Upper lobe of left lung (tissue), 6 donors: ENCODE measurements around the gene TTC9B. TPM values are rescaled to one million over a fixed set of nuclear protein-coding genes. Genes with fewer than 3 reads are reported as not detected.

Source experiments
- ATAC-seq, 2 donors: fragments of 200-7000 bp; cut with Tn5 transposase; one replicate each; pipeline ENCODE4 v1.9.1; 2022; ENCODE audit warnings: mild to moderate bottlenecking in 2 of 2, moderate library complexity in 2 of 2; ENCODE audit not compliant: low FRiP score in 2 of 2
- DNase-seq, 2 donors: peaks; one replicate each; pipeline ENCODE4 v3.0.0-alpha.2; 2019 to 2020
- H3K27ac ChIP-seq, 4 donors: fragments of 200-600 bp; sonication (generic); one replicate each; pipeline ENCODE4 v1.5.1; 2016 to 2019
- H3K27me3 ChIP-seq, 4 donors: fragments of 200-600 bp; sonication (generic); one replicate each; pipeline ENCODE4 v1.5.1; 2017 to 2019
- H3K36me3 ChIP-seq, 4 donors: fragments of 200-600 bp; sonication (generic); one replicate each; pipeline ENCODE4 v1.5.1; 2016 to 2019
- H3K4me1 ChIP-seq, 4 donors: fragments of 200-600 bp; sonication (generic); one replicate each; pipeline ENCODE4 v1.5.1; 2018 to 2019
- H3K4me3 ChIP-seq, 4 donors: fragments of 200-600 bp; sonication (generic); one replicate each; pipeline ENCODE4 v1.5.1; 2017 to 2019; ENCODE audit warnings: mild to moderate bottlenecking in 2 of 4, moderate library complexity in 1 of 4
- H3K9me3 ChIP-seq, 4 donors: fragments of 200-600 bp; sonication (generic); one replicate each; pipeline ENCODE4 v1.5.1; 2018 to 2019
- EP300 ChIP-seq, 4 donors: sonication (generic); formaldehyde crosslinking; IDR thresholded peaks; one replicate each; pipeline ENCODE4 v1.5.1; 2017; ENCODE audit warnings: antibody characterized with exemption in 4 of 4, control low read depth in 2 of 4
- POLR2A ChIP-seq, 4 donors: fragments of 450-650 bp; IDR thresholded peaks; one replicate each; pipeline ENCODE4 v1.5.1; 2016 to 2017; ENCODE audit warnings: antibody characterized with exemption in 4 of 4, mild to moderate bottlenecking in 2 of 4
- POLR2AphosphoS5 ChIP-seq, 2 donors: sonication (generic); formaldehyde crosslinking; IDR thresholded peaks; one replicate each; pipeline ENCODE4 v1.5.1; 2017; ENCODE audit warnings: antibody characterized with exemption in 2 of 2
- WGBS, 2 donors: methylation state at CpG; one replicate each; pipeline ENCODE4 v1.1.5; 2017 to 2018; 5-methylcytosine and 5-hydroxymethylcytosine counted together
- total RNA-seq, 6 donors: library from RNA; depleted of rRNA in 4 of 6; stranded (reverse); fragments of >200 nt in 4 of 6; gene quantifications; one replicate each; pipeline versions ENCODE4 v1.1.0 to v1.2.1, GENCODE V29; 2016 to 2021
- TF ChIP-seq, protein P1 (sequence below), 6 experiments: fragments of 450-650 bp in 4 of 6; fragments of 200-600 bp in 2 of 6; sonication (generic) in 2 of 6; IDR thresholded peaks; one replicate each; pipeline ENCODE4 v1.5.1; 2016 to 2019; ENCODE audit warnings: antibody characterized with exemption in 6 of 6
- donor health status: DM: no; HTN: no; CAD: no; lungs with moderate emphysema.
- donor health status: DM: no; HTN: yes; CAD: no; lungs with severe emphysema.

The TTC9B gene
- total RNA-seq: not detected

DNA sequence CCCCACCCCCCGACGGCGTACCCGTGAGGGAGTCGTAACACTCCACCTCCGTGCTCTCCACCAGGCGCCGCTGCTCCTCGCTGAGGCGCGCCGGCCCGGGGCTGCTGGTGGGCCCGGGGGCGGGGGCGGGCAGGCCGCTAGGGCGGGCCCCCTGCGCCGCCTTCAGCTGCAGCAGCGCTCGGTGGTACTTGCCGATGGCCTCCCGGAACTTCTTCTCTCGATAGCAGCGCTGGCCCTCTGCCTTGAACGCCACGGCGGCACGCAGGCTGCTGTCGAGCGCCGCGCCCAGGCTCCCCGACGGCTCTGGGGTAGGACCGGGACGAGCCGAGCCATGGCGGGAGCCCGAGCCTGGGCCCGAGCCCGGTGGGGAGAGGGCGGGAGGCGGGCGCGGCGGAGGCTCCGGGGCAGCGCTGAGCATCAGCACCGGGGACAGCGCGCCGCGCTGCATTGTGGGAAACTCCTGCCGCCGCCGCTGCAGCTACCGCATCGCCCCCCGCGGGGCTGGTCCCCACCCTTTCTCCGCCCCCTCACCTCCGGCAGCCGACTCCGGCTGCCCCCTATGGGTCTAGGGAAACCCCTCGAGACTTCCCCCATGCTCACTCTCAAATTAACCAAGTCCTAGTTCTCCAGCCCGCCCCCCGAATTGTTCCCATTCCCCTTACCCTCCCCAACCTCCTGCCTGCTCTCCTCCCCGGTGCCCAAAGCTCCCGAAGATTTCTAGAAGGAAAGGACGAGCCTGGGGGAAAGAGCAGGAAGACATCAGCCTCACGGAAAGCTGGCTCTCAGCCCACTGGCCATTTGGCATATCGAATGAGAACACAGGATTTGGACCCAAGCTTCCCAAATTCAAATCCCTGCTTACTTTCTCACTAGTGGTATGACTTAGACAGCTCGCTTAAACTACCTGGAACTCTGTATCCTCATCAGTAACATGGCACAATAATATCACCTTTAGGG lies at the start of gene TTC9B:
Gene TTC9B, minus strand, starts transcription at position 451 of the 957 bp plus-strand sequence. Its CDS starts 3 bp downstream, at position 448.
- DNase-seq (peak in 1 of 2 donors; percentile 89), ATAC-seq (peak in 1 of 2 donors; percentile 18)
- Histone ChIP-seq H3K4me3 (peak within 1 kb of the TSS in 2 of 4 donors; percentile 11 to 27), H3K27me3 (peaks cover 3 to 37% (median 23%) of the 10 kb centered on the region in 4 donors), H3K27ac (no peak within 1 kb of the TSS), H3K4me1 (peaks cover 13 to 29% (median 19%) of the 10 kb centered on the region in 4 donors), H3K36me3 (no peaks in the 10 kb centered on the region), H3K9me3 (no peaks in the 10 kb centered on the region)
- TF ChIP-seq, protein P1, sequence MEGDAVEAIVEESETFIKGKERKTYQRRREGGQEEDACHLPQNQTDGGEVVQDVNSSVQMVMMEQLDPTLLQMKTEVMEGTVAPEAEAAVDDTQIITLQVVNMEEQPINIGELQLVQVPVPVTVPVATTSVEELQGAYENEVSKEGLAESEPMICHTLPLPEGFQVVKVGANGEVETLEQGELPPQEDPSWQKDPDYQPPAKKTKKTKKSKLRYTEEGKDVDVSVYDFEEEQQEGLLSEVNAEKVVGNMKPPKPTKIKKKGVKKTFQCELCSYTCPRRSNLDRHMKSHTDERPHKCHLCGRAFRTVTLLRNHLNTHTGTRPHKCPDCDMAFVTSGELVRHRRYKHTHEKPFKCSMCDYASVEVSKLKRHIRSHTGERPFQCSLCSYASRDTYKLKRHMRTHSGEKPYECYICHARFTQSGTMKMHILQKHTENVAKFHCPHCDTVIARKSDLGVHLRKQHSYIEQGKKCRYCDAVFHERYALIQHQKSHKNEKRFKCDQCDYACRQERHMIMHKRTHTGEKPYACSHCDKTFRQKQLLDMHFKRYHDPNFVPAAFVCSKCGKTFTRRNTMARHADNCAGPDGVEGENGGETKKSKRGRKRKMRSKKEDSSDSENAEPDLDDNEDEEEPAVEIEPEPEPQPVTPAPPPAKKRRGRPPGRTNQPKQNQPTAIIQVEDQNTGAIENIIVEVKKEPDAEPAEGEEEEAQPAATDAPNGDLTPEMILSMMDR (IDR thresholded peaks at IDR 0.05): no peak
- TF ChIP-seq EP300 (IDR thresholded peaks at IDR 0.05) (no peak), POLR2A (IDR thresholded peaks at IDR 0.05) (no peak), POLR2AphosphoS5 (IDR thresholded peaks at IDR 0.05) (no peak)
- 5 to 10% methylated on average over 24 to 36 of the region's 75 CpGs for WGBS, 2 donors

DNA sequence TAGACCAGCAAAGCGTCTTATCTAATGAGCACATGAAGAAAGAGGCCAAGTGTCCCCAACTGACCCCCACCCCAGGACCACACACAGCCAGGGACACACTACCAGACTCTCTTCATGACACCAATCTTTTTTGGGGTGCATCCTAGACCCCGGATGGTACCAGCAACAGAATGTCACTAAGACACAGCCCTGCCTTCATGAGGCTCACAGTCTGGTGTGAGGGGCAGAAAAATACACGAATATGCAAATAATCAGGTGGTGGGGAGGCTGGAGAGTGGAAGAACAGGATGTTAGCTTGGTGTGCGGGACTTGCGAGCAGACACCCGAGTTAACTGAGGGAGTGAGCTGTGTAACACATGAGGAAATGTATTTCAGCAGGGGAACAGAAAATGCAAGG lies 49.4 kb upstream of the TTC9B start:
- no peak for TF ChIP-seq POLR2A (IDR thresholded peaks at IDR 0.05)
- no peak for TF ChIP-seq POLR2AphosphoS5 (IDR thresholded peaks at IDR 0.05)
- no peak for TF ChIP-seq EP300 (IDR thresholded peaks at IDR 0.05)
- TF ChIP-seq, protein P1 (IDR thresholded peaks at IDR 0.05): no peak
- Histone ChIP-seq H3K27ac (no peak overlapping the region), H3K4me3 (no peak overlapping the region), H3K27me3 (no peaks in the 10 kb centered on the region), H3K36me3 (peaks cover 6 to 39% (median 19%) of the 10 kb centered on the region in 4 donors), H3K4me1 (peaks cover 10 to 35% (median 16%) of the 10 kb centered on the region in 4 donors), H3K9me3 (no peaks in the 10 kb centered on the region)
- ATAC-seq: no peak
- DNase-seq: no peak
- WGBS, 2 donors: 84 to 88% methylated on average over 6 of the region's 6 CpGs

GRCh38 chr19:40266912-40267600 lies 48.9 kb upstream of the TTC9B start:
- Histone ChIP-seq H3K4me1 (peaks cover 10 to 35% (median 16%) of the 10 kb centered on the region in 4 donors), H3K27me3 (no peaks in the 10 kb centered on the region), H3K4me3 (no peak overlapping the region), H3K36me3 (peaks cover 7 to 38% (median 19%) of the 10 kb centered on the region in 4 donors), H3K27ac (no peak overlapping the region), H3K9me3 (no peaks in the 10 kb centered on the region)
- no peak for ATAC-seq
- TF ChIP-seq, protein P1 (IDR thresholded peaks at IDR 0.05): no peak
- no peak for TF ChIP-seq EP300 (IDR thresholded peaks at IDR 0.05)
- no peak for TF ChIP-seq POLR2A (IDR thresholded peaks at IDR 0.05)
- TF ChIP-seq POLR2AphosphoS5 (IDR thresholded peaks at IDR 0.05): no peak
- 80 to 83% methylated on average over 15 of the region's 15 CpGs for WGBS, 2 donors
- peak in 1 of 2 donors; percentile 24 for DNase-seq

GRCh38 chr19:40266119-40266518 lies 47.9 kb upstream of the TTC9B start:
- H3K9me3 ChIP-seq: no peaks in the 10 kb centered on the region
- H3K4me1 ChIP-seq: peaks cover 10 to 35% (median 16%) of the 10 kb centered on the region in 4 donors
- TF ChIP-seq, protein P1 (IDR thresholded peaks at IDR 0.05): no peak
- no peak for TF ChIP-seq POLR2A (IDR thresholded peaks at IDR 0.05)
- TF ChIP-seq POLR2AphosphoS5 (IDR thresholded peaks at IDR 0.05): no peak
- TF ChIP-seq EP300 (IDR thresholded peaks at IDR 0.05): no peak
- no peak overlapping the region for H3K27ac ChIP-seq
- H3K27me3 ChIP-seq: no peaks in the 10 kb centered on the region
- ATAC-seq (no peak), DNase-seq (no peak)
- no peak overlapping the region for H3K4me3 ChIP-seq
- H3K36me3 ChIP-seq: peaks cover 7 to 36% (median 19%) of the 10 kb centered on the region in 4 donors
- 52 to 81% methylated on average over 8 to 17 of the region's 17 CpGs for WGBS, 2 donors
